ENCODE measurements around the gene C8G. TPM values are rescaled to one million over a fixed set of nuclear protein-coding genes. Genes with fewer than 3 reads are reported as not detected.

C8G gene
- total and polyA plus RNA-seq, 9 of the 15 experiments (the other 6 are each of a cell fraction or from before 2014, with no cell fraction given) = 0.35 to 5.9 (median 2.7) TPM; not detected in 2

- TF ChIP-seq ZNF263 (CRISPR knock-in tag; IDR thresholded peaks at IDR 0.05; ENCODE audit: borderline replicate concordance) (peak; percentile 56; the same call in 1 of the 2 replicates), SETDB1 (IDR thresholded peaks at IDR 0.05; ENCODE audit: low read length) (peak; percentile 8), KAT2B (IDR thresholded peaks at IDR 0.05; ENCODE audit: low read depth, low read length) (no peak), TFE3 (CRISPR knock-in tag; IDR thresholded peaks at IDR 0.05) (no peak), ESRRB (CRISPR knock-in tag; IDR thresholded peaks at IDR 0.05; ENCODE audit: borderline replicate concordance) (no peak), ZBTB40 (IDR thresholded peaks at IDR 0.05) (no peak), ZBTB40 (CRISPR knock-in tag; IDR thresholded peaks at IDR 0.05) (no peak), IFI16 (CRISPR knock-in tag; IDR thresholded peaks at IDR 0.05) (no peak), PURB (CRISPR knock-in tag; IDR thresholded peaks at IDR 0.05; ENCODE audit: low read depth) (no peak), ZKSCAN3 (CRISPR knock-in tag; IDR thresholded peaks at IDR 0.05) (no peak), TOE1 (IDR thresholded peaks at IDR 0.05; ENCODE audit: borderline replicate concordance) (no peak), TOE1 (CRISPR knock-in tag; IDR thresholded peaks at IDR 0.05; ENCODE audit: borderline replicate concordance, low read depth) (no peak), ZNF140 (CRISPR knock-in tag; IDR thresholded peaks at IDR 0.05) (no peak), ZFX (CRISPR knock-in tag; IDR thresholded peaks at IDR 0.05) (no peak), CHD4 (IDR thresholded peaks at IDR 0.05; ENCODE audit: insufficient read depth, insufficient replicate concordance, low read depth, low read length, poor library complexity, severe bottlenecking) (no peak)
Observed at GRCh38 chr9:136949239-136949816, 4.3 kb downstream of the C8G start (continued).
